Measurements from ENCODE around the gene ADGRG3. TPM values are rescaled to one million over a fixed set of nuclear protein-coding genes. Genes with fewer than 3 reads are reported as not detected.
"Not testable (repeated sequence)": the region's sequence is repeated elsewhere in the genome, so short reads cannot be mapped to it uniquely, and the experiment has no call there.

Gene ADGRG3
- total RNA-seq, 2 experiments from 2014 or later: 0.13 TPM; not detected in 1

GRCh38 chr16:57667526-57668262 lies 412 bp upstream of the ADGRG3 start:
- DNase-seq: no peak
- peaks cover 14% of the 10 kb centered on the region for H3K4me1 Mint-ChIP-seq (ENCODE audit: low read depth)
- H3K4me3 Mint-ChIP-seq: no peak overlapping the region
- no peak for ATAC-seq
- H3K27ac Mint-ChIP-seq: no peak overlapping the region
- ChIA-PET CTCF (interaction anchor here (0.6 to 1.6 kb wide), 4 partner anchors 18 to 91 kb away, joined by 3 to 4 read pairs (median 4); no protein-coding TSS in a partner anchor), POLR2A (no interaction called here)
- H3K9me3 Mint-ChIP-seq (ENCODE audit: insufficient read depth): no peaks in the 10 kb centered on the region
- peaks cover 10% of the 10 kb centered on the region for H3K27me3 Mint-ChIP-seq (ENCODE audit: low read depth)
- no peaks in the 10 kb centered on the region for H3K36me3 Mint-ChIP-seq (ENCODE audit: low read depth)

GRCh38 chr16:57668630-57669475 lies 747 bp downstream of the ADGRG3 start:
- ChIA-PET CTCF (interaction anchor here (0.7 to 1.6 kb wide), 4 partner anchors 17 to 92 kb away, joined by 3 to 4 read pairs (median 4); no protein-coding TSS in a partner anchor), POLR2A (no interaction called here)
- H3K4me1 Mint-ChIP-seq (ENCODE audit: low read depth): peaks cover 14% of the 10 kb centered on the region
- ATAC-seq (no peak), DNase-seq (no peak)
- H3K9me3 Mint-ChIP-seq (ENCODE audit: insufficient read depth): no peaks in the 10 kb centered on the region
- H3K4me3 Mint-ChIP-seq: no peak overlapping the region
- H3K27ac Mint-ChIP-seq: peak overlapping the region; percentile 64
- peaks cover 18% of the 10 kb centered on the region for H3K27me3 Mint-ChIP-seq (ENCODE audit: low read depth)
- no peaks in the 10 kb centered on the region for H3K36me3 Mint-ChIP-seq (ENCODE audit: low read depth)

GRCh38 chr16:57669476-57670162 lies 1.5 kb downstream of the ADGRG3 start:
- Mint-ChIP-seq H3K9me3 (ENCODE audit: insufficient read depth) (no peaks in the 10 kb centered on the region), H3K36me3 (ENCODE audit: low read depth) (no peaks in the 10 kb centered on the region), H3K27ac (no peak overlapping the region), H3K4me3 (no peak overlapping the region), H3K4me1 (ENCODE audit: low read depth) (peaks cover 14% of the 10 kb centered on the region), H3K27me3 (ENCODE audit: low read depth) (peaks cover 21% of the 10 kb centered on the region)
- no peak for DNase-seq
- ChIA-PET POLR2A (no interaction called here), CTCF (interaction anchor here (1.1 kb wide), 1 partner anchor 17 kb away, joined by 3 read pairs; no protein-coding TSS in a partner anchor)
- ATAC-seq: peak; percentile 49

GRCh38 chr16:57670196-57670595 lies 2.1 kb downstream of the ADGRG3 start:
- Mint-ChIP-seq H3K27me3 (ENCODE audit: low read depth) (peaks cover 21% of the 10 kb centered on the region), H3K36me3 (ENCODE audit: low read depth) (no peaks in the 10 kb centered on the region), H3K4me1 (ENCODE audit: low read depth) (peaks cover 12% of the 10 kb centered on the region), H3K27ac (peak overlapping the region; percentile 25), H3K9me3 (ENCODE audit: insufficient read depth) (no peaks in the 10 kb centered on the region), H3K4me3 (no peak overlapping the region)
- DNase-seq: no peak
- CTCF ChIA-PET: no interaction called here
- POLR2A ChIA-PET: no interaction called here
- ATAC-seq: no peak

GRCh38 chr16:57671451-57671850 lies 3.3 kb downstream of the ADGRG3 start:
- ATAC-seq; H3K27ac Mint-ChIP-seq; H3K9me3 Mint-ChIP-seq (ENCODE audit: insufficient read depth); DNase-seq; H3K4me3 Mint-ChIP-seq; H3K36me3 Mint-ChIP-seq (ENCODE audit: low read depth); POLR2A ChIA-PET: not testable (repeated sequence)
- Mint-ChIP-seq H3K4me1 (ENCODE audit: low read depth) (peaks cover 12% of the 10 kb centered on the region), H3K27me3 (ENCODE audit: low read depth) (peaks cover 24% of the 10 kb centered on the region)
- CTCF ChIA-PET: interaction anchor here (0.7 to 1.4 kb wide), 3 partner anchors 10 to 96 kb away, joined by 3 to 5 read pairs (median 3); no protein-coding TSS in a partner anchor

- H3K4me3 Mint-ChIP-seq: no peak overlapping the region
- no peak overlapping the region for H3K27ac Mint-ChIP-seq
- ChIA-PET POLR2A (interaction anchor here (0.6 to 0.9 kb wide), 2 partner anchors 10 to 721 kb away, joined by 4 to 5 read pairs; no protein-coding TSS in a partner anchor), CTCF (interaction anchor here (1.0 to 1.4 kb wide), 3 partner anchors 9 to 24 kb away, joined by 3 to 5 read pairs (median 4); no protein-coding TSS in a partner anchor)
- no peak for DNase-seq
- no peak for ATAC-seq
- no peaks in the 10 kb centered on the region for H3K9me3 Mint-ChIP-seq (ENCODE audit: insufficient read depth)
- peaks cover 24% of the 10 kb centered on the region for H3K27me3 Mint-ChIP-seq (ENCODE audit: low read depth)
- H3K36me3 Mint-ChIP-seq (ENCODE audit: low read depth): no peaks in the 10 kb centered on the region
- H3K4me1 Mint-ChIP-seq (ENCODE audit: low read depth): peaks cover 12% of the 10 kb centered on the region
Measured at GRCh38 chr16:57672416-57672815, 4.3 kb downstream of the ADGRG3 start.

- ChIA-PET POLR2A (interaction anchor here (0.9 kb wide), 1 partner anchor 10 kb away, joined by 4 read pairs; no protein-coding TSS in a partner anchor), CTCF (interaction anchor here (1.0 to 1.4 kb wide), 3 partner anchors 8 to 24 kb away, joined by 3 to 5 read pairs (median 4); no protein-coding TSS in a partner anchor)
- Mint-ChIP-seq H3K36me3 (ENCODE audit: low read depth) (no peaks in the 10 kb centered on the region), H3K27ac (no peak overlapping the region), H3K4me1 (ENCODE audit: low read depth) (peaks cover 12% of the 10 kb centered on the region), H3K9me3 (ENCODE audit: insufficient read depth) (no peaks in the 10 kb centered on the region), H3K4me3 (no peak overlapping the region), H3K27me3 (ENCODE audit: low read depth) (peaks cover 24% of the 10 kb centered on the region)
- ATAC-seq: no peak
- DNase-seq: no peak
Measured at GRCh38 chr16:57672824-57673223, 4.7 kb downstream of the ADGRG3 start.

- peaks cover 19% of the 10 kb centered on the region for H3K27me3 Mint-ChIP-seq (ENCODE audit: low read depth)
- no peak overlapping the region for H3K27ac Mint-ChIP-seq
- DNase-seq (no peak), ATAC-seq (no peak)
- H3K9me3 Mint-ChIP-seq (ENCODE audit: insufficient read depth): no peaks in the 10 kb centered on the region
- ChIA-PET CTCF (no interaction called here), POLR2A (no interaction called here)
- no peaks in the 10 kb centered on the region for H3K36me3 Mint-ChIP-seq (ENCODE audit: low read depth)
- H3K4me3 Mint-ChIP-seq: no peak overlapping the region
- H3K4me1 Mint-ChIP-seq (ENCODE audit: low read depth): peaks cover 10% of the 10 kb centered on the region
Measured at GRCh38 chr16:57675741-57676551, 7.8 kb downstream of the ADGRG3 start.

GRCh38 chr16:57676553-57677085 lies 8.5 kb downstream of the ADGRG3 start:
- ChIA-PET POLR2A (no interaction called here), CTCF (no interaction called here)
- H3K27me3 Mint-ChIP-seq (ENCODE audit: low read depth): peaks cover 15% of the 10 kb centered on the region
- DNase-seq (no peak), ATAC-seq (no peak)
- no peaks in the 10 kb centered on the region for H3K9me3 Mint-ChIP-seq (ENCODE audit: insufficient read depth)
- peak overlapping the region; percentile 4 for H3K27ac Mint-ChIP-seq
- H3K4me1 Mint-ChIP-seq (ENCODE audit: low read depth): peaks cover 12% of the 10 kb centered on the region
- no peak overlapping the region for H3K4me3 Mint-ChIP-seq
- no peaks in the 10 kb centered on the region for H3K36me3 Mint-ChIP-seq (ENCODE audit: low read depth)

GRCh38 chr16:57677622-57678369 lies 9.7 kb downstream of the ADGRG3 start:
- CTCF ChIA-PET: no interaction called here
- peaks cover 14% of the 10 kb centered on the region for H3K27me3 Mint-ChIP-seq (ENCODE audit: low read depth)
- POLR2A ChIA-PET: no interaction called here
- no peak overlapping the region for H3K27ac Mint-ChIP-seq
- no peak overlapping the region for H3K4me3 Mint-ChIP-seq
- no peaks in the 10 kb centered on the region for H3K9me3 Mint-ChIP-seq (ENCODE audit: insufficient read depth)
- DNase-seq (no peak), ATAC-seq (no peak)
- peaks cover 12% of the 10 kb centered on the region for H3K4me1 Mint-ChIP-seq (ENCODE audit: low read depth)
- no peaks in the 10 kb centered on the region for H3K36me3 Mint-ChIP-seq (ENCODE audit: low read depth)
